GM21447 (cell line): Measurements from ENCODE around the gene EFL1.
"Not testable (repeated sequence)": the region's sequence is repeated elsewhere in the genome, so short reads cannot be mapped to it uniquely, and the experiment has no call there.

Source experiments
- ATAC-seq: cut with Tn5 transposase; IDR thresholded peaks from one replicate; pipeline ENCODE4 v1.9.1; 2021; ENCODE audit not compliant: unreplicated experiment

EFL1 gene

DNA sequence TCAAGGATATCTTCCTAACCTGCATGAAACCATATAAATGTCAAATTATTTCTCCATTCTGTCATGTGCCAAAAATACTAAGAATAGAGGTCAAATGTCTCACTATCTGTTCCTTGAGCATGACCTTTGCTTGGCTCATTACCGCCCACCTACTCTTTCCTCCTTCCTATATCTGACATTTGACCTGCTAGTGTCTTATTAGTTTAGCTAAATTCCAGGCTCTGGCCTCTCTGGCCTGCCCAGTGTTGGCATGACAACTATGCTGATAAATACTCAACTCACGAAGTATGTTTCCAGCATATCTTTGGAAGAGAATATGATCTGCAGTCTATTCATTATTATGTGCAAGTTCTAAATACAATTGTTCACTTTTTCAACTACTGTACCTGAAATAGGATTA is 58.0 kb downstream of the EFL1 start:
- not testable (repeated sequence) for ATAC-seq

DNA sequence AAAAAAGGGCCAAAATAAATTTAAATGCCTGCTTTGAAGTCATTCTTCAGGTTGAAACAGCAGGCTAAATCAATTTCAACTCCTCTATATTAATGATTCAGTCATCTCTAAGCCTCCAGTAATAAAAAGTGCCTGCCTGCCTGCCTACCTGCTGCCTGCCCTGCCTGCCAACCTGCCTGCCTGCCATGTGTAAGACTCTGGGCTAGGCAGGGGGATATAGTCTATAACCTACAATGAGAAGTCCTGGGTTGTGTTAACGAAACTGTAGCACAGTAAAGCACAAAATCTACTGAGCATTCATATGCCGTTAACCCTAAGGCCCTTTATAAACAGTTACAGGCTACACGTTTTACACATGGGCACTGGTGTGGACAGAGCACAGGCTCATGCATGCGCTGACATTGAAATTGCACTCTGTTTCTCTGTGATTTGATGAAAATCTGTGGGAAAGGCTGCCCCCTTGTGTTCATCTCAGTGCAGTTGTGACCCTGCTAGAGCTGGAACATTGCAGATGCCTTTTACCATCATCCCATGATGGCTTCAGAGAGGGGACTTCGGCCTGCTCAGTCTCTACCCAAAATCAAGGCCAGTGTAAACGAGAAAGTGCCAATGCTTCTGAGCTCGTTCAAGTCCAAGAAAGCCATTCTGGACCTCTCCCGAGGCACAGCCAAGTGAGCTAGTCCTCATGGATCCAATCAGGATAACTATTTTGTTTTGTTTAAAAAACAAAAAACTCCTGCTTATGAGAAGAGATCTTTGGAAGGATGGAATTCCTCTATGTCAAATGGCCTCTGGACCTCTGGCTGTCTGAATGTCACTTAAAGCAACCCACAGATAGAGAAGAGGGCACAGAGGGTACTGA is 64.6 kb downstream of the EFL1 start:
- peak; percentile 84 for ATAC-seq

DNA sequence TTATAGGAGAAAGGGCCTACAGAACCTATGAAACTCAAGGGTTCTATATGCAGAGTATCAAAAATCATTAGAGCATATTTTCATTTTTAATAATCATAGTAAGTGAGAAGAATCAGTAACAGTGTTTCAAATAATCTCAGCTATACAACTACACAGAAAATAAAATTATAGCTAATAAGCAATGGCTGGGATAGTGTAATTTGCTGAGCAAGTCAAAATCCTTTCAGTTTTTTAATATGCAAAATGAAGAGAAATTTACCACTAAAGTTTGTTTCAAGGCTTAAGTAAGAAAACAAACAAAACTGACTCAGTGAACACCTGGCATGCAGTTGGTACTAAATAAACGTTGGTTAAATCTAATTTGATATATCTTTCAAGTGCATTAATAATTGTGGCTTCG is 66.2 kb downstream of the EFL1 start:
- no peak for ATAC-seq

DNA sequence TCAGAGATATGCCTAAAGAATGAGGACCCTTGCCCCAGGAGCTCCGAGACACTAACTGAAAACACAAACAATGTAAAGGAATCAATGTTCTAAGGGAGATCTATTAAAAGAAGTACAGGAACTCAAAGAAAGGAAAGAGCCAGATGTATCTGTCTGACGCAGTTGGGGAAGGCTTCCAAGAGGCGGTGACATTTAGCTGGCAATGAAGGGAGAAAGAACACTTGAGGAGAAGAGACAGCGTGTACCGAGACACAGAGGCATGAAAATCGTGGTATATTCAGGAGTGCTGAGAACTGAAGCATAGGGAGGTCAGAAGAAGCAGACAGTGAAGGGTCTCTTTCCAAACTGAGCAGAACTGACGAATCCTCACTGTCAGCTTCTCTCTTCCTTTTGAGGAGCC is 66.7 kb downstream of the EFL1 start:
- not testable (repeated sequence) for ATAC-seq

DNA sequence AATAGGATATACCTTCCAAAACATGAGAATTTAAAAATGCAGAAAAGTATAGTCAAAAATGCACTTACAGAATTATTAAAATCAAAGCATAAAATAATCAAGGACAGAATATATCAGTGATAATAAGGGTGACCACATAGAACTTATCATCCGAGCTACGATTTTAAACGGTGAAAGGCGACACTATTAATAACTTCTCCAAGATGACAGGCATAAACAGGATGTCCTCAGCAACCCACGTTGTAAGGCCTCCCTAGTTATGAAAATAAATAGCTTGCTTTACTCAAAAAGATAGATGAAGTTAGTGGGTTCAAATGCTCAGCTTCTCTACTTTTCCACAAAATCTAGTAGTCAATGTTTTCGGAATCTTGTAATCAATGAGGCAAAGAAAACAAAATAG is 68.0 kb downstream of the EFL1 start:
- ATAC-seq = not testable (repeated sequence)

DNA sequence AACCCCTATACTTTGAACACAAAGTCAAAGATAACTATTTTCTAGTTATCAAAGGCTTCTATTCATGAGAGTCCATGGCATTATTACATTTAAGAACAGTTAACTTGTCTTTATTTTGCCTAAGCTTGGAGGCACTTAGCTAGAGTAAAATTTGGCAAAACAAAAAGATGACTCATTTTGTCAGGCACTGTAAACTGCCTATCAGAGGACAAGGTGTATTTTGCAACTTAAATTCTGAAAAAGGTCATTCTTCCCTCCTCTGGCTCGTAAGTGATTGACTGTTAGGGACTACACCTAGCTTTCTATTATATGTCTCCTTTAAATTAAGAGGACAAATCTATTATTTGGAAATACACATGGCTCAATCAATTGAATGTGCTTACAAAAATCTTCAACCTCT is 69.1 kb downstream of the EFL1 start:
- not testable (repeated sequence) for ATAC-seq

DNA sequence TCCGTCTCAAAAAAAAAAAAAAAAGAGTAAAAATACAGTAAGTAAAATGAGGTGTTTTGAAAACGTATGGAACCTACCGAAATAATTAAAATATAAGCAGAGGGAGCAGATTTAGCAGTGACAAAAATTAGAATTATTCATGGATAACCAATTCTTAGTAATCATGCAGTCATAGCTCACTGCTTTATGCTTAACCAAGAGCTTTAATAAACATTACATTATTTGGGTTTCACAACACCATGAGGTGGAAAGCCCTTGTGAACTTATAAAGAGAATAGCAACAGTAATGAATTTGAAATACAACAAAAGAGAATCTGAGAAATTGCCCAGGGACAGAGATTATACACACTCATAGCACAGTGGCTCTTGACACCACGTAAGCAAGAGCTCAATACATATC is 70.1 kb downstream of the EFL1 start:
- not testable (repeated sequence) for ATAC-seq

DNA sequence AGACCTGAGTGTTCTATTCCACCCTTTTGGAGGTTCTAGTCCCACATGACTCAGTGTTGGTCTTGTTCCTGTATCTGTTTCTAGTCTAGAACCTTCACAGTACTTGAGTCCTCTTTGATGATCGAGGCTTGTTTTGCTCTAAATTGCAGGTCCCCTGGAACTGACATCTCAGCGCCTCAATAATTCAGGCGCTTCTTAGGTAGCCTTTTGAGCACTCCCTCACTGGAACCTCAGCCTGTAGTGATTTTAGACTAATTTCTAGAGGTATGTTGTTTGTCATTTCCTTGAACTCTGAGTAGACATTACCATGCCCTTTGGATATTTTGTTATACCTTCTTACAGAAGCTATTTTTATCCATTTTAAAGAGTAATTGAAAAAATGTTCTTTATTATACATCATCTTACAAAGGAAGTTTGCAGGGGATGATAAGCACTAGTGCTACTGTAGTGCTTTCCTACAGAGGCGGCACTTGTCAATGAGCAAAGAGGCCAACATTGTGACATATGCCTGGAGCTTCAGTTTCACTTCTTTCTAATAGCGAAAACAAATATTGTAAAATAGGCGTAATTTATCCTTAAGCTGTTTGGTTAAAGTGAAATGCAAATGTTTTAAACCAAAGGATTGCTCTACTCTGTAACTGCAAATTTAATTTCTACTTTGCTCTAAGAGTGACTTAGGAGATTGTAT is 75.7 kb downstream of the EFL1 start:
- ATAC-seq = peak; percentile 60

DNA sequence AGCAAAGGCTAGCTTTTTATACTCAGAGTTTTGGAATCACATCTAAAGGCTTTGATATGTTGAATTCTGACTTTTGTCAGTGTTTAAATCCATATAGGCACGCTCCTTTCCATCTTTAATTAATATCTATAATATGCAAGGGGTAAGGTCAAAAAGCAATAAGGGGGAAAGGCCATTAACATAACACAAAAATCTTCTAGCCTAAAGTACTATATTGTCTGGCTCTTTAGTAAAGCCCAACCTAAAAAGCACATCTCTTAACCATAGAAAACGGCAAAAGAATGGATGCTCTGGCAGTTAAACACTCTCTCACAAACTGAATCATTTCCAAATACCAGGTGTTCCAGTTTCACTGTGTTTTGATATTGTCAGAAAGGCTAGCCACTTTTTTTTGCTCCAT is 76.4 kb downstream of the EFL1 start:
- no peak for ATAC-seq

DNA sequence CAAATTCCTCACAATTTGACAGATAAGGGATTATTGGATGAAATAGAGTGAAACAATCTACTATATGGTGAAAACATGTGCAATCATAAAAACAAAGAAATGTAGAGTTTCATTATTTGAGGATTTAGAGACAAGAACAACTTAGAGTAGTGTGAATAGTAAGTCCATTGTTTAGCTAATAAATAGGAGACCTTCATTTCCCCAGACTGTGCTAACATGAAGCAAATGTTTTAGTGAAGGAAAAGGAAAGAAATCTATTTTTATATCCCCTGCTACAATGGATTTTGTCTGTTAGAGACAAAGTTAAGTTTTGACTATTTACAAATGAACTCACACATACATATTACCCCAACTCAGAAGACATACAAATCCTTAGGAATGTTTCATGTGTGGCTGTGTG is 77.8 kb downstream of the EFL1 start:
- no peak for ATAC-seq

DNA sequence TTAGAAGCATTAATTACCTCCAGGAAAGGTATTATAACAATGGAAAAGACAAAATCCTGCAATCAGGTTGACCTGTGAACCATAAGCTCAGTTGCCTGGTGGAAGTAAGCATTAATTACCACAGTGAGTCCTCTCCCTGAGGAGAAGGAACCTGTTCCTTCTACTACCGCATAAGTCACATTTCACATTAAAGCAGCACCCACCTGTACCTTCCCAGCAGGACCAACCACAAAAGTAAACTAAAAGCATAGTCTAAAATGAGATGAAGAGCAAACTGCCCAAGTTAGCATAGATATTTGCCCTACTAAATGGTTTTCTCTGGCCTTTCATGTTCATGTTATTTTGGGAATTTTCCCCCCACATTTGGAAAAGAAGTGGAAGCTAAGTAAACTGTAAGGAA is 78.2 kb downstream of the EFL1 start:
- ATAC-seq = no peak

DNA sequence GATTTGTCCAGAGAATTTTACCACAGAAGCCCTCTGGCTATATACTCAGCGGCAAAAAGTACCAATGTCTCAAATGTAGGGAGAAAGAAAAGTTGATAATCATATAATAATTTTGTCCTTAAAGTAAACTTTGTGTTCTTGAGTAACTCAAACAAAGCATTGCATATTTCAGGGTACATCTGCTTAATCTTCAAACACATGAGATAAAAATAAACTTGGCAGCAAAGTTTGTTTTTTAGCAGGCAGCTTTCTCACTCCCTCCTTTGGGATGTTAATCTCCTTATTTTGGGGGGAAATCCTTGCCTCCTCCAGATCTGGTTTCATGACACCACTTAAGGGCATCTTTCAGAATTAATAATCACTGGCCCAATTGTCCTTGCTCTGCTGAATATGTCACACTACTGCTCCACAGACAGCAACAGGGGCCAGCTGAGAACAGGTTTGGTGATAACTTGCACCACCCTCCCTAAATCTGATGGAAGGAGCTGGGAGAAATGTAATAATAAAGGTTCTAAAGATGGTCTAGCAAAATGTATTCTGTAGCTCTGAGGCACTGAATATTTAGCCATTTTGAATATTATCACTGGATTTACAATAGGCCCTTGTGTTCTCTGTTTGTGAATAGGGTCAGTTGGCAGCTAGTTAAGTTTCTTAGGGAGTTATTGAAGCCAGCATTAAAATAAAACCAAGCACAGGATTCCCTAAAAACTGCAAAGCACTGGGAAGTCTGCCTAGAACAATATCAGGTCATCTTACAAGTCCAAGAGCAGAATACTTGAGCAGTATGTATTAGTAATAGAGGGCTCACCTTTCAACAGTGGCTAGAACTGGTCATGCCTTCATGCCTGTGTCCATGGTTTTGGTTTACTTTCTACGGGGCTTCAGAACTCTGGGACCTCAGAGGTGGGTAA is 79.2 kb downstream of the EFL1 start:
- no peak for ATAC-seq

DNA sequence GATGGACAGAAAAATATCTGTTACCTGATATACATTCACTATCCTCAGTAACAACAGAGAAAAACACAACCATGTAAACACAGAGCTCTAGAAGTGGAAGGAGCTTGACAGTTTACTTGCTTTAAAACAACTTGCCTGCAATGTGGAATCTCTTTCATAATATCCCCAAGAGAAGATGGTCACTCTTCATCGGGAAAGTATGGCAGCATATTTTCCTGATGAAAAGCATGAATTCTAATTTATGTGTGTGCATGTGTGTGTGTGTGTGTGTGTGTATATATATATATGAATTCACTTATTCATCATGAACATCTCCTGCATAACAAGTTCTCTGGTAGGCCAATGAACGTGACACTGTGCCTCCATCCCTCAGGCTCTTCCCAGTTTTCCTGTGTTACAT is 81.2 kb downstream of the EFL1 start:
- no peak for ATAC-seq

DNA sequence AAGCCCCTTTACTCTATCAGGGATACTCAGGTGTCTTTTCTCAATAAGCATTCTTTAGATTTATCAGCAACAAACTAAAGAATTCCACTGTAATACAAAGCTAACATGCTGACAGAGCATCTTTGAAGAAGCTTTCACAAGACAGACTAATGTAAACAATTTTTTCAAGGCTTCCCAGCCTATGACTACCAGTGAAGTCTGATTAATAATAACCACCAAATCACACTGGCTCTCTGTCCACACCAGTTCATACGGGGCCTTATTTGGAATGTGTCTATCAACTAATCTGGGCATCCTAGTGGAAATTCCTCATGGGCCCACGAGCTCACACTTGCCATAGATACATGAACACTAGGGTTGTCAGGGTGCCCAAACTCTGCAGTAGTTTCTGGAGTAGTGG is 84.5 kb downstream of the EFL1 start:
- no peak for ATAC-seq

DNA sequence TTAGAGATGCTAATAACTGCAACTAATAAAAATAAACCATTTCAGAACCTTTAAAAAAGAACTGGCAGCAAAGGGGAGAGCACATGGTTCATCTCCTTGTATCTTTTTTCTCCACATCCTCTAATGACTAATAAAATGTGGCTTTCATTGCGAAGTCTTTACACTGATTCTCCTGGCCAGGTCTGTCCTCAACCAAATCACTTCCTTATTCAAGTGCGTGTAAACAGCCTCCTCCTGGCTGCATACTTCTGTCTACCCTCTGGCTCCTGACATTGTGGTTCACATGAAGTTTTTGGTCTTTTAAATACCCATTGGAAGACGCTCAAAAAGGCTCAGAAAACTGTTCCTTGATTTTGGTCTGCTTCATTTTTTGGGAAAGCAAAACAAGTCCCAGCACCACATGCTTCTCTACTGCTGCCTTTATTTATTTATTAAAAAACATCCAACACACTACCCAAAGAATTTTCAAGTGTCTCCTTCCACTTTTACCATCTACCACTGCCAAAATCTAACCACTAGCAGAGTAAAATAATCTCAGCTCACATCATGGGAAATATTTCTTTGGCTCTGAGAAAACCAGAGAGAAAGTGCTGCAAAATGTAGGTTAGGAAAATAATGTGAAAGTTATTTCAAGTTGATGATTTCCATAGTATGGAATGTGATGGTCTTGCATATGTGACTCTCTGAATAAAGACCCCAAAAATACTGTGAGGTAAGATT is 85.1 kb downstream of the EFL1 start:
- no peak for ATAC-seq

DNA sequence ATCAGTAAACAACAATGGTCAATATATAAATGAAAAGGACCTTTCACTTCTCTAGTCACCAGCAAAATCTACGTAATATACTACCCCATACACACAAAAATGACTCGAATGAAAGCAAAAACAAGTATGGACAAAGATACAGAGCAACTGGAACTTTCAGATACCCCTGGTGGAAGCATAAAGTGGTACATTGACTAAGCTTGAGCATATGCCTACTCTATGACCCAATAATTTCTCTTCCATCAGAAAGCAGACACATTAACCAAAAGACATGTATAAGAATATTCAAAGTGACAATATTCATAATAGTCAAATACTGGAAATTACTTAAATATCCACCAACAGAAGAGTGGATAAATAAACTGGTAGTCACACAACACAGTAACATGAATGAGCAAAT is 86.0 kb downstream of the EFL1 start:
- ATAC-seq = no peak

DNA sequence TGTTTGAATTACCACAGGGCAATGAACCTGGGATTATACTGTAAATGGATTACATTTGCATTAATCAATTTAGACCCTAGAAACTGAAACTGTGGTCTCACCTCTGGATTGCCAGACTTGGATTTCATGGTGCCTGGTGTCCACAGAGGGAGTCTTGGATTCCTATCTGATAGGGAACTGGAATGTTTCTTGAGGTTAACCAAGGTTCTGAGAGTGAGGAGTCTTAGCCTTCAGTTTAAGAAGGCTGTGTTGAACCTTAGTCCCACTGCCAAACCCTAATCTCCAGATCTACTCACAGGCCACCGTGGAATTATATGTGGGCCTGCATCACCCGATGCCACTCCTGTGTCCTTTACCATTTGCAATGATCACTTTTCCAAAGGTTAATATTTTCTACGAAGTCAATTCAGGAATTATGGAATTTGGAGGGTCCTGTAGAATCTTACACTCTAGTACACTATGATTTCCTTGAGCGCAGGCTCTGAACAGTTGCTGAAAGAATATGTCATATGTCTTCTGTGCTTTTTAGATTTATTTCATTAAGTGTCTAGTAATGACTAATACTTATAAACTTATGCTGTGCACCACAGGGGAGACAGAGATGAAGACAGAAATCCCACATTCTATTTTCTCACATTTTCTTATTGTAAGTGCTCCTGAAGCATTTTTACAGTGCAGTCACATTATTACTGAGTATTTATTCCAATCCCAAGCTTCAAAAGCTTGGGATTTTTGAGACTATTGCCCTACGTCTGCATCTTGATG is 87.9 kb downstream of the EFL1 start:
- no peak for ATAC-seq

DNA sequence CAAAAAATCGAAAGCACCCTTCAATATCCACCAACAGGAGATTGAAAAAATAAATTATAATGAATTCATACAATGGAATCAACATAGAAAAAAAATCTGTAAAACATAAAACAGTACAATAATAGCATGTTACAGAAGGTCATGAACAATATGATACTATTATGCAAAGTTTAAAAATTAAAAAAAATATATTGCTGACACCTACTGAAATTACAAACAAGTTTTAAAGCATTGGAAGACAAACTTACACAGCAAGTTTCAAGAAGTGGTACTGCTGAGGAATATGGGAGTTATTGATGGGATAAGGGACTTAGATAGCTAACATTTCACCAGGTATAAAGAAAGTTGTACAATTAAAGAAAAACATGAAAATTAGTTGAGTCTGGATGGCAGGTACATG is 89.4 kb downstream of the EFL1 start:
- ATAC-seq = no peak

DNA sequence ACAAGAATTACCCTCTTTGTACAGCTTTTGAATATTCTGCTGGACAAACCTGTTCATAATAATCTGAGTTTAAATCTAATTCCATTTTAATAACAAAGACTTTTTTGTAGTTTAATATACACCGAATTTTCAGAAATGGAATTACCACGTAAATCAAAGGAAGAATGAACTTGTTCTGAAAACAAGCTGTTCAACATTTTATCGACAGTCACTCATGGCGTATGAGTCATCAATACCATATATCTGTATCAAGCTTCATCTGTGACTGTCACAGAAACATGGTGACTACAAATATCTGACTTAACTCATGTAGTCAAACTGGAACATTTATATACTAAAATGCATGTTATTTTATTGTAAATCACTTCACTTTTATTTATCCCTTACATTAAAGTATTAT is 90.0 kb downstream of the EFL1 start:
- ATAC-seq = no peak

DNA sequence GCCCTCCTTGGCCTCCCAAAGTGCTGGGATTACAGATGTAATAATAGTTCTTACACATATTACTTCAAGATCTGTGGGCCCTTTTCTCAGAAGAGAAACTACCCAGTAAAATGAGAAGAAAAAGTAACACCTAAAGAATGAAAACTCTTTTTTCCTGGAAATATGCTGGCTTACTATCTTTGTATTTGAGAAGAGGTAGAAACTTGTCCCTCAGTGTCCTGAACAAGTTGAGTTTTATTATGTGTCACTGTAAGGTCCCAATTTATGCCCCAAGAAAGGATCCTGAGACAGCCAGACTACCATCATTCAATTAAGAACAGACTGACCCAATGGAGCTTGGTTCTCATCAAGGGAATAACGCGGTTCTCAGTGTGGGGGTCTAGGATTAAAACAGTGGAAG is 93.8 kb downstream of the EFL1 start:
- no peak for ATAC-seq
